Tibial nerve (tissue), 4 donors: ENCODE data around the gene ASPSCR1. TPM values are rescaled to one million over a fixed set of nuclear protein-coding genes. Genes with fewer than 3 reads are reported as not detected.

ENCODE experiments used
- DNase-seq, 2 donors: peaks; one replicate each; pipeline ENCODE4 v3.0.0-alpha.2; 2019; ENCODE audit warnings: low spot score in 2 of 2
- H3K27ac ChIP-seq, 4 donors: fragments of 200-600 bp; sonication (generic) in 3 of 4; one replicate each; pipeline ENCODE4 v1.5.1; 2017 to 2019; ENCODE audit warnings: mild to moderate bottlenecking in 1 of 4
- H3K27me3 ChIP-seq, 2 donors: fragments of 200-600 bp; sonication (generic) in 1 of 2; one replicate each; pipeline versions ENCODE4 v1.5.1 to v1.6.0; 2017 to 2019
- H3K36me3 ChIP-seq, 3 donors: fragments of 200-600 bp; sonication (generic); one replicate each; pipeline ENCODE4 v1.5.1; 2018 to 2019
- H3K4me1 ChIP-seq, 4 donors: fragments of 200-600 bp; sonication (generic) in 3 of 4; one replicate each; pipeline ENCODE4 v1.5.1; 2017 to 2019
- H3K4me3 ChIP-seq, 4 donors: fragments of 200-600 bp; sonication (generic) in 3 of 4; one replicate each; pipeline ENCODE4 v1.5.1; 2017 to 2019; ENCODE audit warnings: mild to moderate bottlenecking in 1 of 4, moderate library complexity in 1 of 4
- H3K9me3 ChIP-seq, 4 donors: fragments of 200-600 bp; sonication (generic) in 3 of 4; one replicate each; pipeline ENCODE4 v1.5.1; 2017 to 2019
- CTCF ChIP-seq, 5 experiments: fragments of 200-600 bp in 3 of 5; fragments of 450-650 bp in 2 of 5; sonication (generic) in 3 of 5; IDR thresholded peaks; one replicate each; pipeline ENCODE4 v1.5.1; 2016 to 2019; ENCODE audit warnings: antibody characterized with exemption in 5 of 5, mild to moderate bottlenecking in 3 of 5, moderate library complexity in 2 of 5
- EP300 ChIP-seq, 2 donors: sonication (generic); formaldehyde crosslinking; IDR thresholded peaks; one replicate each; pipeline ENCODE4 v1.6.1; 2017; ENCODE audit warnings: antibody characterized with exemption in 2 of 2, mild to moderate bottlenecking in 1 of 2
- POLR2A ChIP-seq, 2 donors: fragments of 450-650 bp; IDR thresholded peaks; one replicate each; pipeline ENCODE4 v1.6.1; 2017; ENCODE audit warnings: antibody characterized with exemption in 2 of 2, mild to moderate bottlenecking in 2 of 2, moderate library complexity in 2 of 2
- WGBS, 2 donors: methylation state at CpG; one replicate each; pipeline ENCODE4 v1.1.5; 2018; 5-methylcytosine and 5-hydroxymethylcytosine counted together
- total RNA-seq, 4 donors: library from RNA; depleted of rRNA; stranded (reverse); fragments of >200 nt; gene quantifications; one replicate each; pipeline ENCODE4 v1.1.0, GENCODE V29; 2016

ASPSCR1 gene
- total RNA-seq, 4 donors from 2014 or later = 32.9 to 82.8 (median 55.6) TPM

DNA sequence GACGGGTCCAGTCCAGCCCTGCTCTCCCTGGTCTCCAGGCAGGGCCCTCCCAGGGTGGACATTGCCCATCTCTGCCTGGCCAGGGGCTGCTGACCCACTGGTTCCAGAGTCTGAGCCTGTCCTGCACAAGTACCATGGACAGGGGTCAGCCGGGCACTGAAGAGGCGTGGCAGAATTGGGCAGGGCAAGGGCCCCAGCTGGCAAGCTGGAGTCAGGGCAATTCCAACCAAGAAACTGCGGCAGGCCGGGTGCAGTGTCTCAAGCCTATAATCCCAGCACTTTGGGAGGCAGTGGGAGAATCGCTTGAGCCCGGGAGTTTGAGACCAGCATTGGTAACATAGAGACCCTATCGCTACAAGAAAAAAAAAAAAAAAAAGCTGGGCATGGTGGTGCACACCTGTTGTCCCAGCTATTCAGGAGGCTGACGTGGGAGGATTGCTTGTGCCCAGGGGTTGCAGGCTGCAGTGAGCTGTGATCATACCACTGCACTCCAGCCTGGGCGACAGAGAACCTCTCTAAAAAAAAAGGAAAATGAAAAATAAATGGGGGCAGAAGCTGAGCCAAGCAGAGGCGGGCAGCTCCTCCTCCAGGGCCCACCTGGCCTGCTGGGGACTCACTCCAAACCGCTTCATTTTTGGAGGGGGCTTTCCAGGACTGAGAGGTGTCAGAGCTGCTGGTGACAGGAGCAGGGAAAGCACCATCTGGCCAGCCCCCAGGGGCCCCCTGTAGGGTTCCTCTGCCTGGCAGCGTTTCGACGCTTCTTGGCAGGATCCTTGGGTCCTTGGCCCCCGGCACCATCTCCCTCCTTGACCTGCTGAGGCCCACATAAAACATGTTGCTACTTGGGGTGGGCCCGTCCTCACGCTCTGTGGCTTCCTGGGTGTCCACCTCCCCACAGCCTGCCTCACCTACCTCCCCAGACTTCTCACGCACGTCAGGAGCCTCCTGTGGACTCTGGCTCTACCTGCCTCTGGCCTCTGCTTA lies 47.0 kb upstream of the ASPSCR1 start:
- H3K4me3 ChIP-seq = no peak overlapping the region
- no peaks in the 10 kb centered on the region for H3K9me3 ChIP-seq
- no peak for TF ChIP-seq POLR2A (IDR thresholded peaks at IDR 0.05)
- TF ChIP-seq CTCF (IDR thresholded peaks at IDR 0.05) = no peak
- TF ChIP-seq EP300 (IDR thresholded peaks at IDR 0.05) = no peak
- H3K36me3 ChIP-seq = no peaks in the 10 kb centered on the region
- peaks cover 0 to 3% of the 10 kb centered on the region in 2 donors for H3K27me3 ChIP-seq
- 70 to 74% methylated on average over 19 to 20 of the region's 20 CpGs for WGBS, 2 donors
- no peak for DNase-seq
- peaks cover 0 to 28% (median 15%) of the 10 kb centered on the region in 4 donors for H3K4me1 ChIP-seq
- no peak overlapping the region for H3K27ac ChIP-seq

DNA sequence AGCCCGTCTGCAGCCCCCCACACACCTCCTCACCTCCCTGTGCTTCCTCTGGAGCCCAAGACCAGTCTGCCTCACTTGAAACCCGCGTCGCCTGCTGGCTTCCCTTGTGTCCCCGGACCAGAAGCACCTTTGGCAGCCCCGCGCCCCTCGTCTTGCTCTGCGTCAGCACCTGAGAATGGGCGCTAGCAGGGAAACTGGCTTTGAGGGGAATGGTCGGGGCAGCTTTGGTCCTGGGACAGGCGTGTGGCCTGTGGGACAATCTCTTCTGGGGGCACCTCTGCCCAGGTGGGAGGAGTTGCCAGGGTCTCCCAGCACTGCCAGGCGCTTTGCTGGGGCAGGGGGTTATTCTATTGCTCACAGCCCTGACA lies 46.3 kb upstream of the ASPSCR1 start:
- H3K9me3 ChIP-seq = no peaks in the 10 kb centered on the region
- TF ChIP-seq EP300 (IDR thresholded peaks at IDR 0.05) (no peak), POLR2A (IDR thresholded peaks at IDR 0.05) (no peak), CTCF (IDR thresholded peaks at IDR 0.05) (no peak)

GRCh38 chr17:81931557-81932332 lies 45.7 kb upstream of the ASPSCR1 start:
- 35 to 48% methylated on average over 12 to 14 of the region's 15 CpGs for WGBS, 2 donors
- Histone ChIP-seq H3K4me1 (peaks cover 0 to 20% (median 16%) of the 10 kb centered on the region in 4 donors), H3K27ac (no peak overlapping the region), H3K36me3 (no peaks in the 10 kb centered on the region), H3K4me3 (no peak overlapping the region), H3K27me3 (peaks cover 0 to 16% of the 10 kb centered on the region in 2 donors), H3K9me3 (no peaks in the 10 kb centered on the region)
- no peak for DNase-seq
- TF ChIP-seq CTCF (IDR thresholded peaks at IDR 0.05) = no peak
- TF ChIP-seq POLR2A (IDR thresholded peaks at IDR 0.05) = no peak
- no peak for TF ChIP-seq EP300 (IDR thresholded peaks at IDR 0.05)

More for the DNA sequence above, 46.3 kb upstream of the ASPSCR1 start:
- Histone ChIP-seq H3K27me3 (peaks cover 0 to 10% of the 10 kb centered on the region in 2 donors), H3K27ac (no peak overlapping the region), H3K4me3 (no peak overlapping the region), H3K4me1 (peaks cover 0 to 21% (median 13%) of the 10 kb centered on the region in 4 donors), H3K36me3 (no peaks in the 10 kb centered on the region)
- no peak for DNase-seq
- WGBS, 2 donors = 73 to 80% methylated on average over 12 to 13 of the region's 13 CpGs

DNA sequence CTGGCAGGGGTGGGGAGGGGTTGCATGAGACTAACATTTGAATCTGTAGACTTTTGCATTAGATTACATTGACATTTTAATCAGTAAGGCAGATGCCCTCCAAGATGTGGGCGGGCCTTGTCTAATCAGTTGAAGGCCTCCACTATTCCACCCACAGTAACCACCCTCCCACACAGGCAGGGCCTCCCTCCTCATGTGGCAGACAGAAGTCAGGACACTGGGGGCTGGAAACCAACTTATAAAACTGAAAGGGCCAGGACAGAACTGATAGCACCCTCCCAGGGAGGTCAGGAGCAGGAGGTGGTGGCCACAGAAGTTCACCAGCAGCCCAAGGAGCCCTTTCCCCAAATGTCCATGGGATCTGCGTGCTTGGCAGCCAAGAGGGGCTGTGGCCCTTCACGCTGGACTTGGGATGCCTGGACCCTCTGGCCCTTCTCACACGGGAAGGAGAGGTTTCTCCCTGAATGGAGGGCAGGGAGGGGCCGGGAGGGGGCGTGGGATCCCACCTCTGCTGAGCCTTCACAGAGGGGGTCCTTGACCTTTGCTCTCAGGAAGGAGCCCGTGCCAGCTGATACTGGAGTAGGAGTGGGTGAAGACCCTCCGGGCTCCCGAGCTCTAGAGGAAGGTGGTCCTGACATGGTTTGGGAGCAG lies 45.0 kb upstream of the ASPSCR1 start:
- Histone ChIP-seq H3K4me3 (no peak overlapping the region), H3K27ac (no peak overlapping the region), H3K27me3 (peaks cover 0 to 19% of the 10 kb centered on the region in 2 donors), H3K9me3 (no peaks in the 10 kb centered on the region), H3K36me3 (no peaks in the 10 kb centered on the region), H3K4me1 (peaks cover 0 to 26% (median 19%) of the 10 kb centered on the region in 4 donors)
- DNase-seq = no peak
- TF ChIP-seq POLR2A (IDR thresholded peaks at IDR 0.05) (no peak), EP300 (IDR thresholded peaks at IDR 0.05) (no peak), CTCF (IDR thresholded peaks at IDR 0.05) (no peak)
- 77 to 81% methylated on average over 9 of the region's 9 CpGs for WGBS, 2 donors
